Loucy (cell line): Measurements from ENCODE around the gene TSEN2.

Source experiments
- H2AFZ ChIP-seq: fragments of 200-600 bp; sonication (generic); 2 replicates; pipeline ENCODE4 v1.6.0; 2016; ENCODE audit warnings: antibody characterized with exemption, mild to moderate bottlenecking, low read length, moderate library complexity
- H3F3A ChIP-seq: fragments of 200-600 bp; 2 replicates; pipeline ENCODE4 v1.6.0; 2016; ENCODE audit warnings: antibody characterized with exemption, low read depth, mild to moderate bottlenecking
- H3K27me3 ChIP-seq: fragments of 200-600 bp; sonication (generic); 2 replicates; pipeline ENCODE4 v1.6.1; 2014; ENCODE audit warnings: low read length, mild to moderate bottlenecking; ENCODE audit not compliant: insufficient read depth, poor library complexity, severe bottlenecking
- H3K36me3 ChIP-seq: fragments of 200-600 bp; sonication (generic); 2 replicates; pipeline ENCODE4 v1.6.1; 2016; ENCODE audit warnings: low read length; ENCODE audit not compliant: insufficient read depth
- H3K4me1 ChIP-seq: fragments of 200-600 bp; sonication (generic); 2 replicates; pipeline ENCODE4 v1.5.1; 2014; ENCODE audit warnings: low read length, mild to moderate bottlenecking; ENCODE audit not compliant: insufficient read depth, poor library complexity, severe bottlenecking
- H3K4me2 ChIP-seq: fragments of 200-600 bp; sonication (generic); 2 replicates; pipeline ENCODE4 v1.6.0; 2014; ENCODE audit warnings: antibody characterized with exemption, low read length, low read depth, mild to moderate bottlenecking; ENCODE audit not compliant: poor library complexity, severe bottlenecking
- H3K4me3 ChIP-seq: fragments of 200-600 bp; sonication (generic); 2 replicates; pipeline ENCODE4 v1.5.1; 2014; ENCODE audit warnings: low read length, mild to moderate bottlenecking, mixed read lengths; ENCODE audit not compliant: poor library complexity, severe bottlenecking
- H3K79me2 ChIP-seq: fragments of 200-600 bp; sonication (generic); 2 replicates; pipeline ENCODE4 v1.6.1; 2014; ENCODE audit warnings: low read length; ENCODE audit not compliant: insufficient read depth
- H3K9ac ChIP-seq: fragments of 200-600 bp; sonication (generic); 2 replicates; pipeline ENCODE4 v1.6.0; 2014; ENCODE audit warnings: mild to moderate bottlenecking, low read depth, low read length, moderate library complexity; ENCODE audit not compliant: poor library complexity, severe bottlenecking
- H3K9me2 ChIP-seq: fragments of 200-600 bp; sonication (generic); replicated peaks from 2 replicates; pipeline ENCODE4 v1.6.1; 2016; ENCODE audit warnings: low read depth, low read length, mixed read lengths
- H3K9me3 ChIP-seq: fragments of 200-600 bp; sonication (generic); 2 replicates; pipeline ENCODE4 v1.6.1; 2014; ENCODE audit warnings: mild to moderate bottlenecking, antibody characterized with exemption, low read length, low read depth; ENCODE audit not compliant: insufficient read depth
- H4K20me1 ChIP-seq: fragments of 200-600 bp; sonication (generic); 2 replicates; pipeline ENCODE4 v1.6.0; 2014; ENCODE audit warnings: antibody characterized with exemption, low read length, mild to moderate bottlenecking; ENCODE audit not compliant: insufficient read depth, poor library complexity, severe bottlenecking
- CTCF ChIP-seq: fragments of 200-600 bp; sonication (generic); conservative IDR thresholded peaks from 2 replicates; pipeline ENCODE4 v1.5.1; 2014; ENCODE audit warnings: mild to moderate bottlenecking, antibody characterized with exemption, low read length
- EZH2phosphoT487 ChIP-seq: fragments of 200-600 bp; IDR thresholded peaks from 2 replicates; pipeline ENCODE4 v1.6.1; 2018; ENCODE audit warnings: antibody characterized with exemption, mild to moderate bottlenecking, moderate library complexity, borderline replicate concordance

Gene TSEN2

DNA sequence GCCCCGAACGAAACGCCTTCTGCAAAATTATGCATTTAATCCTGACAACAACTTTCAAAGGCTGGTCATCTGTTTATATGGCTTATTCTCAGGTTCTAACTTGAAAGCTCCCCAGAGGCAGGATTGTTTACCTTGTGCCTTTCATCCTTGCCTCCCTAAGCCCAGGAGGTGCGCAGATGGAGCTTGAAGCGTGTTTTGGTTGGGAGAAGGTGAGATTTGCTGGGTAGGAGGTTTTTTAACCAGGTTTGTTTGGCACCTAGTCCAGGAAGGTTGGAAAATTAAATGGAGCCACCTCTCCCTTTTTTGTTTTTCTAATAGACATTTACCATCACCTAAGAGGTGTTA, 675 bp downstream of the TSEN2 start:
- Histone ChIP-seq H3K36me3 (no peaks in the 10 kb centered on the region), H3K9me2 (no peaks in the 10 kb centered on the region), H3K79me2 (peaks cover 13% of the 10 kb centered on the region), H3K9ac (peak overlapping the region; percentile 89), H3K27me3 (no peaks in the 10 kb centered on the region), H3K4me1 (peaks cover 49% of the 10 kb centered on the region), H3K4me3 (peak overlapping the region; percentile 86), H2AFZ (peak overlapping the region; percentile 87), H3K9me3 (no peaks in the 10 kb centered on the region), H4K20me1 (no peaks in the 10 kb centered on the region), H3K4me2 (peak overlapping the region; percentile 99), H3F3A (no peaks in the 10 kb centered on the region)
- TF ChIP-seq CTCF = no peak
- no peak for TF ChIP-seq EZH2phosphoT487

DNA sequence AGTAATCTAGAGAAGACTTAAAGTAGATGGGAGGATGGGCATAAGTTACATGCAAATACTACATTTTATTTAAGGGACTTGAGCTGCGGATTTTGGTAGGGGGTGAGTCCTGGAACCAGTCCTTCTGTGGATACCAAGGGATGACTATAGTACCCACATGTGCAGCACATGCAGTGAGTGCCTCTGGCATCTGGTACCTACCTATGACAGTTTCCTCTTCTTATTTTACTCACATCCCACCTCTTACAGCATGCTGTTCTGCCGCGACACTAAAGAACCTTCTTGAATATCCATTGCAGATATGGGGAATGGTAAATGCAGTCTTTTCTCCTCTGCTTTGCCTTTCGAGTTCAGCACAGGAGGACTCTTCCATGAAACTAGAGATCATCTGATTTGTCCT, 1.7 kb downstream of the TSEN2 start:
- Histone ChIP-seq H3K4me2 (peak overlapping the region; percentile 2), H3K9me3 (no peaks in the 10 kb centered on the region), H3K4me1 (peaks cover 50% of the 10 kb centered on the region), H4K20me1 (no peaks in the 10 kb centered on the region), H3K9ac (no peak overlapping the region), H3K79me2 (peaks cover 13% of the 10 kb centered on the region), H3F3A (no peaks in the 10 kb centered on the region), H3K27me3 (no peaks in the 10 kb centered on the region), H3K9me2 (no peaks in the 10 kb centered on the region), H3K36me3 (no peaks in the 10 kb centered on the region), H3K4me3 (no peak overlapping the region), H2AFZ (no peak overlapping the region)
- TF ChIP-seq EZH2phosphoT487 (no peak), CTCF (no peak)

DNA sequence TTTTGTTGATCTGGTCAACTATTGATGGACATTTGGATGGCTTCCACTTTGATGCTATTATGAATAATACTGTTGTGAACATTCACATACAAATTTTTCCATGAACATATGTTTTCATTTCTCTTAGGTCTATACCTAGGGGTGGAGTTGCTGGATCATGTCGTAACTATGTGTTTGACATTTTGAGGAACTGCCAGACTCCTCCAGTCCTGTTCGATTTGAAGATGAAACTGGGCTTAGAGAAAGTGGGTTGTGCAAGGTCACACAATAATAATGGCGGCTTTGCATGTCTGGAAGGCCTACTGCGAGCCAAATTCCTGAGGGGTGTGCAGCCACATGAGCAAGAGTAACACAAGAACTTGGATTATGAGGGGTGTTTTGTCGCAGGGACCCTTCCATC, 2.6 kb downstream of the TSEN2 start:
- peaks cover 13% of the 10 kb centered on the region for H3K79me2 ChIP-seq
- no peaks in the 10 kb centered on the region; the same call in 1 of the 2 replicates for H3F3A ChIP-seq
- H3K9me2 ChIP-seq = no peaks in the 10 kb centered on the region
- no peak overlapping the region for H2AFZ ChIP-seq
- peaks cover 50% of the 10 kb centered on the region for H3K4me1 ChIP-seq
- no peak overlapping the region for H3K4me3 ChIP-seq
- no peak overlapping the region for H3K4me2 ChIP-seq
- no peak for TF ChIP-seq EZH2phosphoT487
- TF ChIP-seq CTCF = no peak
- H3K9me3 ChIP-seq = no peaks in the 10 kb centered on the region
- no peaks in the 10 kb centered on the region for H3K36me3 ChIP-seq
- no peaks in the 10 kb centered on the region for H3K27me3 ChIP-seq
- H4K20me1 ChIP-seq = no peaks in the 10 kb centered on the region
- no peak overlapping the region for H3K9ac ChIP-seq
